Body of pancreas (tissue), 4 donors: ENCODE results near the gene SPAG6. TPM values are rescaled to one million over a fixed set of nuclear protein-coding genes. Genes with fewer than 3 reads are reported as not detected.

Source experiments
- ATAC-seq: fragments of 150-250 bp; one replicate; pipeline ENCODE4 v1.9.1; 2016
- DNase-seq, 4 donors: peaks; one replicate each; pipeline ENCODE4 v3.0.0-alpha.2; 2019
- H3K27ac ChIP-seq, 4 donors: fragments of 200-600 bp; sonication (generic); 1 replicate in 3 of 4; 2 replicates in 1 of 4; pipeline versions ENCODE4 v1.5.1 to v1.6.1; 2016 to 2019; ENCODE audit warnings: mild to moderate bottlenecking in 1 of 4, mixed read lengths in 1 of 4, moderate library complexity in 1 of 4
- H3K27me3 ChIP-seq, 2 donors: fragments of 200-600 bp; sonication (generic); one replicate each; pipeline ENCODE4 v1.6.0; 2016; ENCODE audit warnings: mild to moderate bottlenecking in 1 of 2
- H3K36me3 ChIP-seq, 2 donors: fragments of 200-600 bp; sonication (generic); replicated peaks in 1 of 2; 2 replicates each; pipeline ENCODE4 v1.5.1; 2016; ENCODE audit warnings: low read depth in 2 of 2; ENCODE audit not compliant: insufficient read depth in 1 of 2
- H3K4me1 ChIP-seq: fragments of 200-600 bp; sonication (generic); one replicate; pipeline ENCODE4 v1.6.0; 2016
- H3K4me3 ChIP-seq, 2 donors: fragments of 200-600 bp; sonication (generic); 1 replicate in 1 of 2; 2 replicates in 1 of 2; pipeline ENCODE4 v1.5.1; 2016 to 2019
- H3K9me3 ChIP-seq, 3 donors: fragments of 200-600 bp; sonication (generic); 1 replicate in 2 of 3; 2 replicates in 1 of 3; pipeline ENCODE4 v1.5.1; 2016
- POLR2A ChIP-seq, 3 donors: fragments of 450-650 bp; IDR thresholded peaks; one replicate each; pipeline ENCODE4 v1.6.1; 2016; ENCODE audit warnings: antibody characterized with exemption in 3 of 3, mild to moderate bottlenecking in 2 of 3
- WGBS, 2 donors: methylation state at CpG; one replicate each; pipeline ENCODE4 v1.1.5; 2017; 5-methylcytosine and 5-hydroxymethylcytosine counted together
- intact Hi-C: fragments of 100-400 bp; cut with DNase I; formaldehyde crosslinking; loops from one replicate; pipeline ENCODE4 v1.15.1; 2023
- total RNA-seq, 2 donors: library from RNA; depleted of rRNA; stranded (reverse); fragments of >200 nt; gene quantifications; one replicate each; pipeline ENCODE4 v1.1.0, GENCODE V29; 2016
- TF ChIP-seq, protein P1 (sequence below), 7 experiments: fragments of 450-650 bp in 4 of 7; fragments of 200-600 bp in 3 of 7; sonication (generic) in 3 of 7; IDR thresholded peaks; one replicate each; pipeline ENCODE4 v1.5.1; 2016 to 2019; ENCODE audit warnings: antibody characterized with exemption in 7 of 7

Gene SPAG6
- total RNA-seq, 2 donors from 2014 or later = 0.26 TPM; not detected in 1

- no peak for TF ChIP-seq POLR2A (IDR thresholded peaks at IDR 0.05)
- TF ChIP-seq, protein P1, sequence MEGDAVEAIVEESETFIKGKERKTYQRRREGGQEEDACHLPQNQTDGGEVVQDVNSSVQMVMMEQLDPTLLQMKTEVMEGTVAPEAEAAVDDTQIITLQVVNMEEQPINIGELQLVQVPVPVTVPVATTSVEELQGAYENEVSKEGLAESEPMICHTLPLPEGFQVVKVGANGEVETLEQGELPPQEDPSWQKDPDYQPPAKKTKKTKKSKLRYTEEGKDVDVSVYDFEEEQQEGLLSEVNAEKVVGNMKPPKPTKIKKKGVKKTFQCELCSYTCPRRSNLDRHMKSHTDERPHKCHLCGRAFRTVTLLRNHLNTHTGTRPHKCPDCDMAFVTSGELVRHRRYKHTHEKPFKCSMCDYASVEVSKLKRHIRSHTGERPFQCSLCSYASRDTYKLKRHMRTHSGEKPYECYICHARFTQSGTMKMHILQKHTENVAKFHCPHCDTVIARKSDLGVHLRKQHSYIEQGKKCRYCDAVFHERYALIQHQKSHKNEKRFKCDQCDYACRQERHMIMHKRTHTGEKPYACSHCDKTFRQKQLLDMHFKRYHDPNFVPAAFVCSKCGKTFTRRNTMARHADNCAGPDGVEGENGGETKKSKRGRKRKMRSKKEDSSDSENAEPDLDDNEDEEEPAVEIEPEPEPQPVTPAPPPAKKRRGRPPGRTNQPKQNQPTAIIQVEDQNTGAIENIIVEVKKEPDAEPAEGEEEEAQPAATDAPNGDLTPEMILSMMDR (IDR thresholded peaks at IDR 0.05) = no peak
- ATAC-seq = no peak
- Histone ChIP-seq H3K9me3 (no peaks in the 10 kb centered on the region), H3K4me3 (no peak overlapping the region), H3K4me1 (no peaks in the 10 kb centered on the region), H3K27me3 (no peaks in the 10 kb centered on the region), H3K27ac (no peak overlapping the region), H3K36me3 (no peaks in the 10 kb centered on the region)
- intact Hi-C loops = no loop called here
- DNase-seq = no peak
- WGBS, 2 donors = 35 to 44% methylated on average over 2 of the region's 2 CpGs
Measured at GRCh38 chr10:22447068-22447467, 101.8 kb downstream of the SPAG6 start.

DNA sequence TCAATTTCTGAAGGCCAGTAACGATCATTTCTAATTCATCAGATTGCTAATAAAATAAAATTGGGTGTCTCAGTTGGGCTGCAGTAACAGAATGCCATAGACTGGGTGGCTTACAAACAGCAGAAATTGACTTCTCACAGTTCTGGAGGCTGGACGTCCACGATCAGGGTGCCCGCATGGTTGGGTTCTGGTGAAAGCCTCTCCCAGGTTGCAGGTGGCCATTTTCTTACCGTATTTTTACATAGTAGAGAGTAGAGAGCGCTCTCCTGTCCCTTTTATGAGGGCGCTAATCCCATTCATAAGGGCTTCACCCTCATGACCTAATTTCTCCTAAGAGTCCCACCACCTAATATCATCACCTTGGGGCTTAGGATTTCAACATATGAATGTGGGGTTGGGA, 106.0 kb downstream of the SPAG6 start:
- Histone ChIP-seq H3K4me3 (no peak overlapping the region), H3K27ac (no peak overlapping the region), H3K27me3 (no peaks in the 10 kb centered on the region), H3K9me3 (no peaks in the 10 kb centered on the region), H3K36me3 (no peaks in the 10 kb centered on the region), H3K4me1 (no peaks in the 10 kb centered on the region)
- ATAC-seq = no peak
- 94 to 95% methylated on average over 7 of the region's 7 CpGs for WGBS, 2 donors
- no peak for DNase-seq
- intact Hi-C loops = no loop called here
- TF ChIP-seq, protein P1 (IDR thresholded peaks at IDR 0.05) = no peak
- TF ChIP-seq POLR2A (IDR thresholded peaks at IDR 0.05) = no peak

DNA sequence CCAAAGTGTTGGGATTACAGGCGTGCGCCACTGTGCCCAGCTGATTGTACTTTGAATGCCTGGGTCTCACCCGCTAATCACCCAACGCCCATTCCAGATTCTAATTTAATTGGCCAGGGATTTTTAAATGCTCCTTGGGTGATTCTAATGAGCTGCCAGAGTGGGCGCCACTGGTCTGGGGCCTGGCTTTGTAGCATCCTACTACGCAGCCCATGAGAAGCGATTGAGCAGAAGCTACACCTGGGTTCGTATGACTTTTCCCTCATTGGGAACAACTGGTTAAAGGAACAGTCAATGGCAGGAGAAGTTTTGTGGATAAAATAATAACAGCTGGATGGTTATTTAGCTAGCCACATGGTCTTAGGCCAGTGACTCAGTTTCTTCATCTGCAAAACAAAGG, 108.0 kb downstream of the SPAG6 start:
- H3K9me3 ChIP-seq = no peaks in the 10 kb centered on the region

DNA sequence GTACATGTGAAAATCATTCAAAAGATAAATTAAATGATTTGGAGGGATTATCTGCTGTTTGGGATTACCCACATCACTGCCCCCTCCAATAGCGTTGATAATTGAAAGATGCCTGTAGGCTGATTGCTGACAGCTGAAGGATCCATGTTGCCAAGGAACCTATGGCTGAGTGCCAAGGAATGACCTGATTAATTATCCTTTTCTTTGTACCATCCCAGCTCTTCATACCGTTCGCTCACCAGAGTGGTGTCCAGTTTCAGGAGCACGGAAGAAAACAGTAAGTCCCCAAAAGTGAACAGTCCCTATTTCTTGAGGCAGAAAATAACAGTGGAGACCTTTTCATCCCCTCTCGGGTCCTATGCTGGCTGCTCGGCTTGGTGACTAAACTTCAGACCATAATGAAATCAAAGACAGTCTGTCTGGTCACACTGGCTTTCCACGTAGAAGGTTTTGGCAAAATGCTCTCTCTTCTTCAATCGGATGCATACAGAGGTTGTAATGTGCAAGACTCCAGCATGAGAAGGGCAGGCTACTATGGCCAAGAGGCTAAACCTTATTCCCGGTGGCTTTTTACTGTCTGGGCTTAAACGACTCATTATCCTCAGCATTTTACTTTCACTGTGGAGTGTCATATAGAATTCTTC, 108.8 kb downstream of the SPAG6 start:
- Histone ChIP-seq H3K27ac (no peak overlapping the region), H3K9me3 (no peaks in the 10 kb centered on the region), H3K4me3 (no peak overlapping the region), H3K4me1 (no peaks in the 10 kb centered on the region), H3K27me3 (no peaks in the 10 kb centered on the region), H3K36me3 (no peaks in the 10 kb centered on the region)
- WGBS, 2 donors = 73 to 81% methylated on average over 10 of the region's 10 CpGs
- no peak for DNase-seq
- intact Hi-C loops = no loop called here
- ATAC-seq = no peak
- TF ChIP-seq, protein P1 (IDR thresholded peaks at IDR 0.05) = no peak
- TF ChIP-seq POLR2A (IDR thresholded peaks at IDR 0.05) = no peak

More for the DNA sequence above, 108.0 kb downstream of the SPAG6 start:
- Histone ChIP-seq H3K27ac (no peak overlapping the region), H3K4me1 (no peaks in the 10 kb centered on the region), H3K27me3 (no peaks in the 10 kb centered on the region), H3K36me3 (no peaks in the 10 kb centered on the region), H3K4me3 (no peak overlapping the region)
- intact Hi-C loops = no loop called here
- 92 to 95% methylated on average over 8 of the region's 8 CpGs for WGBS, 2 donors
- TF ChIP-seq, protein P1 (IDR thresholded peaks at IDR 0.05) = no peak
- DNase-seq (no peak), ATAC-seq (no peak)

GRCh38 chr10:22454634-22455033, 109.3 kb downstream of the SPAG6 start:
- TF ChIP-seq, protein P1 (IDR thresholded peaks at IDR 0.05) = no peak
- TF ChIP-seq POLR2A (IDR thresholded peaks at IDR 0.05) = no peak
- intact Hi-C loops = no loop called here
- Histone ChIP-seq H3K27ac (no peak overlapping the region), H3K9me3 (no peaks in the 10 kb centered on the region), H3K36me3 (no peaks in the 10 kb centered on the region), H3K4me3 (no peak overlapping the region), H3K27me3 (no peaks in the 10 kb centered on the region), H3K4me1 (no peaks in the 10 kb centered on the region)
- ATAC-seq (no peak), DNase-seq (no peak)
- 72 to 86% methylated on average over 1 of the region's 1 CpG for WGBS, 2 donors
